Erythroblast (primary cell): Measurements from ENCODE around the gene PIRT.

Experiments used
- DNase-seq, 2 experiments: peaks; one replicate each; lab custom pipeline; 2025; lab: John Stamatoyannopoulos, UW
- GATA1 ChIP-seq: IDR thresholded peaks from 2 replicates; pipeline ENCODE4 v1.6.1; 2011; ENCODE audit warnings: low read depth, mild to moderate bottlenecking, control low read depth, low read length, moderate library complexity
- POLR2A ChIP-seq: IDR thresholded peaks from 2 replicates; pipeline ENCODE4 v1.6.1; 2011; ENCODE audit warnings: mild to moderate bottlenecking, low read length

Gene PIRT

GRCh38 chr17:10790491-10791401 is 47.1 kb downstream of the PIRT start:
- TF ChIP-seq POLR2A (no peak), GATA1 (no peak)
- no peak for DNase-seq

- TF ChIP-seq POLR2A: no peak
- TF ChIP-seq GATA1: no peak
- DNase-seq: no peak
These were observed 48.1 kb downstream of the PIRT start for GRCh38 chr17:10789694-10790271.

- no peak for TF ChIP-seq POLR2A
- TF ChIP-seq GATA1: no peak
- no peak for DNase-seq
These were observed 50.4 kb downstream of the PIRT start for GRCh38 chr17:10787306-10788045.

- no peak for DNase-seq
- TF ChIP-seq GATA1: no peak
- TF ChIP-seq POLR2A: no peak
These were observed 52.6 kb downstream of the PIRT start for GRCh38 chr17:10785295-10785694.

- TF ChIP-seq POLR2A: no peak
- no peak for TF ChIP-seq GATA1
- no peak for DNase-seq
These were observed 58.3 kb downstream of the PIRT start for GRCh38 chr17:10779609-10780008.

- TF ChIP-seq POLR2A: no peak
- TF ChIP-seq GATA1: no peak
- DNase-seq: no peak
These were observed 60.0 kb downstream of the PIRT start for GRCh38 chr17:10777890-10778289.

- DNase-seq: no peak
- no peak for TF ChIP-seq GATA1
These were observed 60.6 kb downstream of the PIRT start for GRCh38 chr17:10777131-10777807.

GRCh38 chr17:10776381-10776780 is 61.5 kb downstream of the PIRT start:
- TF ChIP-seq POLR2A (no peak), GATA1 (no peak)
- DNase-seq: no peak

GRCh38 chr17:10775740-10776356 is 62.0 kb downstream of the PIRT start:
- no peak for DNase-seq
- TF ChIP-seq POLR2A (no peak), GATA1 (no peak)

GRCh38 chr17:10775058-10775457 is 62.8 kb downstream of the PIRT start:
- no peak for DNase-seq
- no peak for TF ChIP-seq GATA1
- TF ChIP-seq POLR2A: no peak

- TF ChIP-seq GATA1 (no peak), POLR2A (no peak)
- DNase-seq: no peak
These were observed 64.5 kb downstream of the PIRT start for GRCh38 chr17:10773391-10773790.
